Caco-2 (cell line): ENCODE measurements around the gene PATZ1. TPM values are rescaled to one million over a fixed set of nuclear protein-coding genes. Genes with fewer than 3 reads are reported as not detected.

ENCODE experiments used
- BruUV-seq: library from RNA; stranded (reverse); fragments of 400-500 nt; replicated peaks from 2 replicates; lab custom pipeline; 2021; lab: Mats Ljungman, UMichigan
- CTCF ChIA-PET: fragments of 300-600 bp; sonication (Branson Sonifier 250); formaldehyde crosslinking; loops from one replicate; lab custom pipeline; 2022; ENCODE audit warnings: antibody characterized with exemption; lab: Charles Lee
- POLR2A ChIA-PET: fragments of 300-600 bp; sonication (Branson Sonifier 250); formaldehyde crosslinking; loops from one replicate; lab custom pipeline; 2022; ENCODE audit warnings: antibody characterized with exemption; lab: Charles Lee
- DNase-seq, 2 experiments: peaks; one replicate each; pipeline versions ENCODE4 v3.0.0 to v3.0.0-alpha.2; 2020 to 2022
- H3K27me3 ChIP-seq: replicated peaks from 2 replicates; pipeline ENCODE4 v1.6.0; 2011; ENCODE audit warnings: low read length; ENCODE audit not compliant: control insufficient read depth, insufficient read depth
- H3K36me3 ChIP-seq: 2 replicates; pipeline ENCODE4 v1.5.1; 2011; ENCODE audit warnings: low read length; ENCODE audit not compliant: control insufficient read depth, insufficient read depth
- H3K4me1 ChIP-seq: fragments of 250-450 bp; sonication (Bioruptor Pico); 2 replicates; pipeline ENCODE4 v1.5.1; 2020; ENCODE audit warnings: mild to moderate bottlenecking
- H3K4me3 ChIP-seq: 2 replicates; pipeline ENCODE4 v1.5.1; 2011; ENCODE audit warnings: low read depth, mild to moderate bottlenecking, control low read depth, low read length
- H3K9me3 ChIP-seq: fragments of 250-450 bp; sonication (Bioruptor Pico); 2 replicates; pipeline ENCODE4 v1.5.1; 2020; ENCODE audit warnings: mild to moderate bottlenecking, moderate library complexity
- H3K27ac Mint-ChIP-seq: one replicate; pipeline ENCODE4 v1.8.0; 2022; ENCODE audit warnings: mixed read lengths; ENCODE audit not compliant: unreplicated experiment
- H3K27me3 Mint-ChIP-seq: one replicate; pipeline ENCODE4 v1.8.0; 2022; ENCODE audit warnings: mixed read lengths; ENCODE audit not compliant: insufficient read depth, unreplicated experiment
- H3K36me3 Mint-ChIP-seq: one replicate; pipeline ENCODE4 v1.8.0; 2022; ENCODE audit warnings: mild to moderate bottlenecking, mixed read lengths; ENCODE audit not compliant: insufficient read depth, unreplicated experiment
- H3K4me1 Mint-ChIP-seq: one replicate; pipeline ENCODE4 v1.8.0; 2022; ENCODE audit warnings: low read depth, mixed read lengths; ENCODE audit not compliant: unreplicated experiment
- H3K4me3 Mint-ChIP-seq: one replicate; pipeline ENCODE4 v1.8.0; 2022; ENCODE audit warnings: mild to moderate bottlenecking, moderate library complexity, mixed read lengths; ENCODE audit not compliant: unreplicated experiment
- H3K9me3 Mint-ChIP-seq: one replicate; pipeline ENCODE4 v1.8.0; 2022; ENCODE audit warnings: mixed read lengths; ENCODE audit not compliant: unreplicated experiment
- intact Hi-C: fragments of 100-400 bp; cut with micrococcal nuclease; formaldehyde crosslinking; loops from one replicate; pipeline ENCODE4 v1.10.0; 2022; ENCODE audit not compliant: unreplicated experiment
- total RNA-seq: library from RNA; stranded (reverse); gene quantifications from 2 replicates; pipeline ENCODE4 v1.2.3, GENCODE V29; 2022
- TF ChIP-seq, protein P1 (sequence below), 2 experiments: fragments of 200-600 bp in 1 of 2; IDR thresholded peaks; 1 replicate in 1 of 2; 2 replicates in 1 of 2; pipeline versions ENCODE4 v1.5.1 to v1.8.0; 2011 to 2022; ENCODE audit warnings: antibody characterized with exemption in 1 of 2, control low read depth in 1 of 2, inconsistent platforms in 1 of 2, low read depth in 1 of 2, low read length in 1 of 2, mild to moderate bottlenecking in 1 of 2, moderate library complexity in 1 of 2; ENCODE audit not compliant: insufficient read depth in 1 of 2, severe bottlenecking in 1 of 2, unreplicated experiment in 1 of 2

The PATZ1 gene
- total RNA-seq, 1 experiment from 2014 or later = 40.9 TPM

DNA sequence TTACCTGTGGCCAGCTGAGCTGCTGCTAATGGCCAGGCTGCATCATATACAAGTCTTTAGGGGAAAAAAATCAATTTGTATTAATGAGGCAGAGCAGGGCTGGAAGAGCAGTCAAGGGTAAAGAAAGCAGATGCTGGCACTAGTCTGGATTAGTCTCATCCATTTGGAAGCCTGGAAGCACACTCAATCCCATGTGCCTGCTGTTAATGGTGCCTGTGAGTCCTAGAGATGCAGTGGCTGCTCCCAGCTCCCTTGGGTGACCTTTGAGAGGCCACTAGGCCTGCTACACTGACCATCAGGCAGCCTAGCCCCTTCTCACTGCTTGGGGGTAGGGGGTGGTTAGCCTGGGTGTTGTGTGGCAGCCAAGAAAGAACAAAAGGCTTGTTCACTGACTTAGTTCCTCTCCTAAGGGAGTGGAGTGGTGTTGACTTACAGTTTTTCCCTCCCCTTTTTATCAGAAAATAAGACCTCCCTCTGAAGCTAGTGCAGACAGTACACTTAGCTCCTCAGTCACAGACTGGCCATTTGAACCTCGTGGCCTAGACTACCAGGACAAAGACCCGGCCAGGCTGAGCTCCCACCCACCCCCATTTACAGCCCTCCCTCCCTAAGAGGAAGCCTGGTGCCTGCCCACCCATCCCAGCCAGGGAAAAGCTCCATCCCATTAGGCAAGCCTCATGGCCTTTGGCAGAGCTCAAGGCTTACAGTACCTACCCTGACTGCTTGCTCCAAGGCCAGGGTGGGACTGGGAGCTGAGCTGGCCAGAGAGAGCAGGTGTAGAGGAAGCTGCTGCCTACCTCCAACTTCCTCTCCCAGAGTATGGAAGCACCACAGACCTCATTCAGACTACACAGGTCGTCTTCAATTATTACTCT, 61.6 kb downstream of the PATZ1 start:
- H3K27me3 Mint-ChIP-seq = no peaks in the 10 kb centered on the region
- H3K27ac Mint-ChIP-seq = no peak overlapping the region
- BruUV-seq = no TSS peak
- H3K9me3 Mint-ChIP-seq = no peaks in the 10 kb centered on the region
- no peaks in the 10 kb centered on the region for H3K36me3 Mint-ChIP-seq
- Histone ChIP-seq H3K4me1 (0 out of 2 replicates have a peak, but pooled peaks cover under 1% of the 10 kb centered on the region), H3K4me3 (no peak overlapping the region), H3K9me3 (no peaks in the 10 kb centered on the region), H3K36me3 (no peaks in the 10 kb centered on the region), H3K27me3 (no peaks in the 10 kb centered on the region)
- POLR2A ChIA-PET = no interaction called here
- intact Hi-C loops = no loop called here
- TF ChIP-seq, protein P1, sequence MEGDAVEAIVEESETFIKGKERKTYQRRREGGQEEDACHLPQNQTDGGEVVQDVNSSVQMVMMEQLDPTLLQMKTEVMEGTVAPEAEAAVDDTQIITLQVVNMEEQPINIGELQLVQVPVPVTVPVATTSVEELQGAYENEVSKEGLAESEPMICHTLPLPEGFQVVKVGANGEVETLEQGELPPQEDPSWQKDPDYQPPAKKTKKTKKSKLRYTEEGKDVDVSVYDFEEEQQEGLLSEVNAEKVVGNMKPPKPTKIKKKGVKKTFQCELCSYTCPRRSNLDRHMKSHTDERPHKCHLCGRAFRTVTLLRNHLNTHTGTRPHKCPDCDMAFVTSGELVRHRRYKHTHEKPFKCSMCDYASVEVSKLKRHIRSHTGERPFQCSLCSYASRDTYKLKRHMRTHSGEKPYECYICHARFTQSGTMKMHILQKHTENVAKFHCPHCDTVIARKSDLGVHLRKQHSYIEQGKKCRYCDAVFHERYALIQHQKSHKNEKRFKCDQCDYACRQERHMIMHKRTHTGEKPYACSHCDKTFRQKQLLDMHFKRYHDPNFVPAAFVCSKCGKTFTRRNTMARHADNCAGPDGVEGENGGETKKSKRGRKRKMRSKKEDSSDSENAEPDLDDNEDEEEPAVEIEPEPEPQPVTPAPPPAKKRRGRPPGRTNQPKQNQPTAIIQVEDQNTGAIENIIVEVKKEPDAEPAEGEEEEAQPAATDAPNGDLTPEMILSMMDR (IDR thresholded peaks at IDR 0.05; ENCODE audit: insufficient read depth in 1 of 2, low read depth in 1 of 2, low read length in 1 of 2, severe bottlenecking in 1 of 2, unreplicated experiment in 1 of 2) = no peak
- no peaks in the 10 kb centered on the region for H3K4me1 Mint-ChIP-seq
- no peak for DNase-seq
- CTCF ChIA-PET = interaction anchor here (0.5 to 1.1 kb wide), 2 partner anchors 29 to 316 kb away, joined by 3 read pairs; partner anchors contain the start of gene MORC2
- H3K4me3 Mint-ChIP-seq = no peak overlapping the region

DNA sequence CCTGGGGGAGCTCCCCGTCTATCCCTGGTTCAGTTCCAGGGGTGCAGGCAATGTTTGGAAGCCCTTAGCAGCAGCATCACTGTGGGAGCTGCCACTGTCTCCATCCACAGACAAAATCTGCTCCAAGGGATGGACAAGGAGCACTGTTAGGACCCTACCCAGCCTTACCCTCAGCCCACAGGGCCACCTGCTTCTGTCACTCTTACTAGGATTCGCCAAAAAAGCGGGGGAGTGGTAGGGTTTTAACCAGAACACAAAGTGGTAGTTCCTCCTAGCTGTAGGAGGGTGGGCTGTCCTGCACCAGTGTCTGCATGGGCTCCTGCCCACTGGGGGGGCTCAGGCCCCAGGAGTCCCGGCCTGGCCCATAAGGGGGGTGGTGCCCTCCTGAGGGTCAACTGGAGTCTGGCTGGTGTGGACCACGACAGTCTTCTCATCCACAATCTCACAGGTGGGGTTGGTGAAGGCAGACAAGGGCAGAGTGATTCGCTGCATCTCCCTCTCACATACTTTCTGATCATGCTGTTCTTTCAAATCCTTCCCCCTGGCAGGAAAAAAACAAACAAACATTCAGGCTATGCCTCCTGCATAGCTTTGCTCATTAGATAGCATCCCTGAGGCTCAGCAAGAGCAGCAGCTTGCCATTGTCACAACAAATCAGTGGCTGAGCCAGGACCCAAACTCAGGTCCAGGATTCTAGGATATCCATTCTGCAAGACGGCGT, 63.2 kb downstream of the PATZ1 start:
- CTCF ChIA-PET = interaction anchor here (2.4 kb wide), 1 partner anchor 10 kb away, joined by 6 read pairs; no protein-coding TSS in a partner anchor
- TF ChIP-seq, protein P1 (IDR thresholded peaks at IDR 0.05; ENCODE audit: insufficient read depth in 1 of 2, low read depth in 1 of 2, low read length in 1 of 2, severe bottlenecking in 1 of 2, unreplicated experiment in 1 of 2) = no peak
- H3K27me3 ChIP-seq = no peaks in the 10 kb centered on the region
- POLR2A ChIA-PET = interaction anchor here (0.6 kb wide), 1 partner anchor 32 kb away, joined by 3 read pairs; no protein-coding TSS in a partner anchor
- no peaks in the 10 kb centered on the region for H3K9me3 Mint-ChIP-seq
- H3K9me3 ChIP-seq = no peaks in the 10 kb centered on the region
- no peak overlapping the region for H3K4me3 ChIP-seq
- H3K4me3 Mint-ChIP-seq = no peak overlapping the region
- DNase-seq = no peak
- no peaks in the 10 kb centered on the region for H3K27me3 Mint-ChIP-seq
- no peaks in the 10 kb centered on the region; the same call in 1 of the 2 replicates for H3K36me3 ChIP-seq
- no TSS peak for BruUV-seq
- H3K27ac Mint-ChIP-seq = no peak overlapping the region
- H3K4me1 ChIP-seq = no peaks in the 10 kb centered on the region
- no peaks in the 10 kb centered on the region for H3K4me1 Mint-ChIP-seq
- intact Hi-C loops = no loop called here
- H3K36me3 Mint-ChIP-seq = peaks cover 12% of the 10 kb centered on the region

DNA sequence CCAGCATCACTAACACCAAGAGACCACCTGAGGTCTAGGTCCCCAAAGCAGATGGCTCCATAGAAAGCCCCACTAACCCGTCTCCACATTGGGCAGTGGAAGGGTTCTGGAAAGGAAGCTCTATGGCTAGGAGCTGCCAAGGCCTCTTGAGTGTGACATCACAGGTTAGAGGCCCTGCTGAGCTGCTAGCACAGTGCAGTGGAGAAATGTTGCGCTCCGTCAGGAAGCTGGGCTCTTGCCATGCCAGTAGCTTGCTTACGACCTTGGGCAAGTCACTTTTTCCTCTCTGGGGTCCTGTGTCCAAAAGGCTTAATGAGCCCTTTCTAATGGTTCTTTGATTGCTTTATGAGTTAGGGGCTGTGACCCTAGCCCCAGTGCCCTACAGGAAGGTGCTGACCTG, 64.4 kb downstream of the PATZ1 start:
- peaks cover 15% of the 10 kb centered on the region for H3K36me3 Mint-ChIP-seq
- ChIA-PET POLR2A (no interaction called here), CTCF (interaction anchor here (0.7 to 2.4 kb wide), 2 partner anchors 9 to 384 kb away, joined by 3 to 6 read pairs; no protein-coding TSS in a partner anchor)

More for the DNA sequence above, 64.4 kb downstream of the PATZ1 start:
- Histone ChIP-seq H3K36me3 (no peaks in the 10 kb centered on the region; the same call in 1 of the 2 replicates), H3K27me3 (no peaks in the 10 kb centered on the region), H3K4me3 (no peak overlapping the region), H3K9me3 (no peaks in the 10 kb centered on the region), H3K4me1 (no peaks in the 10 kb centered on the region)
- H3K4me1 Mint-ChIP-seq = no peaks in the 10 kb centered on the region
- DNase-seq = no peak
- H3K4me3 Mint-ChIP-seq = no peak overlapping the region
- no peak overlapping the region for H3K27ac Mint-ChIP-seq
- no peaks in the 10 kb centered on the region for H3K27me3 Mint-ChIP-seq
- no peaks in the 10 kb centered on the region for H3K9me3 Mint-ChIP-seq
- no TSS peak for BruUV-seq
- TF ChIP-seq, protein P1 (IDR thresholded peaks at IDR 0.05; ENCODE audit: insufficient read depth in 1 of 2, low read depth in 1 of 2, low read length in 1 of 2, severe bottlenecking in 1 of 2, unreplicated experiment in 1 of 2) = no peak
- intact Hi-C loops = no loop called here
